HEK293 (cell line): ENCODE data around the gene MED13L.

ENCODE experiments used
- CTCF ChIA-PET: fragments of 350-600 bp; formaldehyde crosslinking; extraction: SDS; loops from one replicate; lab custom pipeline; 2021; ENCODE audit warnings: antibody characterized with exemption; lab: Yijun Ruan, JAX
- POLR2A ChIA-PET: fragments of 300-600 bp; formaldehyde crosslinking; extraction: SDS; loops from one replicate; lab custom pipeline; 2020; ENCODE audit warnings: antibody characterized with exemption, inconsistent platforms; lab: Yijun Ruan, JAX
- H3K27ac ChIP-seq: fragments of 200-500 bp; sonication (Bioruptor generic); 2 replicates; pipeline ENCODE4 v1.5.1; 2014; ENCODE audit warnings: low read depth, low read length, control low read depth, inconsistent platforms; ENCODE audit errors: extremely low read depth
- H3K36me3 ChIP-seq, 2 experiments: fragments of 200-500 bp in 1 of 2; sonication (Bioruptor generic) in 1 of 2; 1 replicate in 1 of 2; 2 replicates in 1 of 2; pipeline ENCODE4 v1.5.1; 2014 to 2017; ENCODE audit warnings: inconsistent platforms in 2 of 2, low read length in 2 of 2; ENCODE audit not compliant: control insufficient read depth in 2 of 2, insufficient read depth in 1 of 2
- H3K4me1 ChIP-seq: fragments of 200-500 bp; sonication (Bioruptor generic); 2 replicates; pipeline ENCODE4 v1.5.1; 2014; ENCODE audit warnings: mild to moderate bottlenecking, low read length, inconsistent platforms; ENCODE audit not compliant: control insufficient read depth, insufficient read depth
- H3K4me3 ChIP-seq: 2 replicates; pipeline ENCODE4 v1.5.1; 2011; ENCODE audit warnings: low read depth, mild to moderate bottlenecking, control low read depth, low read length, moderate library complexity
- H3K9me3 ChIP-seq: fragments of 200-500 bp; sonication (Bioruptor generic); 2 replicates; pipeline ENCODE4 v1.5.1; 2014; ENCODE audit warnings: low read depth, low read length, inconsistent platforms; ENCODE audit not compliant: control insufficient read depth, insufficient read depth
- HIC1 ChIP-seq: fragments of 450-650 bp; formaldehyde crosslinking; IDR thresholded peaks from 2 replicates; pipeline ENCODE4 v1.5.1; 2016; ENCODE audit warnings: missing biosample characterization, missing genetic modification characterization
- HOXC10 ChIP-seq: sonication (generic); formaldehyde crosslinking; IDR thresholded peaks from 2 replicates; pipeline ENCODE4 v1.8.1; 2023; ENCODE audit warnings: mild to moderate bottlenecking, missing genetic modification reagents
- KLF1 ChIP-seq: fragments of 450-650 bp; formaldehyde crosslinking; IDR thresholded peaks from 2 replicates; pipeline ENCODE4 v1.5.1; 2016; ENCODE audit warnings: missing biosample characterization, missing genetic modification characterization
- MZF1 ChIP-seq: fragments of 450-650 bp; formaldehyde crosslinking; IDR thresholded peaks from 2 replicates; pipeline ENCODE4 v1.5.1; 2017; ENCODE audit warnings: missing biosample characterization, missing genetic modification characterization, borderline replicate concordance
- SP3 ChIP-seq: fragments of 450-650 bp; formaldehyde crosslinking; IDR thresholded peaks from 2 replicates; pipeline ENCODE4 v1.5.1; 2016; ENCODE audit warnings: missing biosample characterization, missing genetic modification characterization
- TRIM28 ChIP-seq: IDR thresholded peaks from 2 replicates; pipeline ENCODE4 v1.6.1; 2011; ENCODE audit warnings: low read length, control low read depth, borderline replicate concordance
- ZNF133 ChIP-seq: fragments of 450-650 bp; formaldehyde crosslinking; IDR thresholded peaks from 2 replicates; pipeline ENCODE4 v1.5.1; 2016; ENCODE audit warnings: missing biosample characterization, missing genetic modification characterization
- ZNF138 ChIP-seq: fragments of 450-650 bp; formaldehyde crosslinking; IDR thresholded peaks from 2 replicates; pipeline ENCODE4 v1.5.1; 2016; ENCODE audit warnings: missing biosample characterization, missing genetic modification characterization, borderline replicate concordance
- ZNF223 ChIP-seq: fragments of 450-650 bp; formaldehyde crosslinking; IDR thresholded peaks from 2 replicates; pipeline ENCODE4 v1.5.1; 2016; ENCODE audit warnings: missing biosample characterization, missing genetic modification characterization
- ZNF239 ChIP-seq: fragments of 450-650 bp; formaldehyde crosslinking; IDR thresholded peaks from 2 replicates; pipeline ENCODE4 v1.5.1; 2016; ENCODE audit warnings: missing biosample characterization, missing genetic modification characterization
- ZNF280D ChIP-seq: fragments of 450-650 bp; formaldehyde crosslinking; IDR thresholded peaks from 2 replicates; pipeline ENCODE4 v1.5.1; 2016; ENCODE audit warnings: missing biosample characterization, missing genetic modification characterization
- ZNF366 ChIP-seq: fragments of 450-650 bp; formaldehyde crosslinking; conservative IDR thresholded peaks from 2 replicates; pipeline ENCODE4 v1.5.1; 2016; ENCODE audit warnings: missing biosample characterization, missing genetic modification characterization
- ZNF530 ChIP-seq: fragments of 450-650 bp; formaldehyde crosslinking; IDR thresholded peaks from 2 replicates; pipeline ENCODE4 v1.5.1; 2016; ENCODE audit warnings: low read depth, missing biosample characterization, missing genetic modification characterization
- ZNF560 ChIP-seq: fragments of 450-650 bp; formaldehyde crosslinking; IDR thresholded peaks from 2 replicates; pipeline ENCODE4 v1.5.1; 2017; ENCODE audit warnings: missing biosample characterization, missing genetic modification characterization, borderline replicate concordance
- ZNF626 ChIP-seq: fragments of 450-650 bp; sonication (Bioruptor Pico); formaldehyde crosslinking; IDR thresholded peaks from 2 replicates; pipeline ENCODE4 v1.5.1; 2018; ENCODE audit warnings: missing biosample characterization, missing genetic modification characterization, inconsistent platforms
- ZNF776 ChIP-seq: fragments of 450-650 bp; formaldehyde crosslinking; IDR thresholded peaks from 2 replicates; pipeline ENCODE4 v1.5.0; 2017; ENCODE audit warnings: missing biosample characterization, missing genetic modification characterization, borderline replicate concordance
- ZNF830 ChIP-seq: fragments of 450-650 bp; IDR thresholded peaks from 2 replicates; pipeline ENCODE4 v1.5.0; 2018; ENCODE audit warnings: missing biosample characterization, missing genetic modification characterization, low read depth, mild to moderate bottlenecking, moderate library complexity
- TF ChIP-seq, protein P1 (sequence below): fragments of 450-650 bp; formaldehyde crosslinking; IDR thresholded peaks from 2 replicates; pipeline ENCODE4 v1.5.1; 2016; ENCODE audit warnings: missing biosample characterization, missing genetic modification characterization
- TF ChIP-seq, protein P2 (sequence below): fragments of 450-650 bp; formaldehyde crosslinking; IDR thresholded peaks from 2 replicates; pipeline ENCODE4 v1.5.1; 2017; ENCODE audit warnings: missing biosample characterization, missing genetic modification characterization
- TF ChIP-seq, protein P3 (sequence below): fragments of 450-650 bp; formaldehyde crosslinking; IDR thresholded peaks from 2 replicates; pipeline ENCODE4 v1.5.1; 2016; ENCODE audit warnings: missing biosample characterization, missing genetic modification characterization

MED13L gene

GRCh38 chr12:116012757-116013156 lies 264.7 kb downstream of the MED13L start:
- POLR2A ChIA-PET = no interaction called here
- Histone ChIP-seq H3K4me3 (no peak overlapping the region), H3K9me3 (no peaks in the 10 kb centered on the region), H3K27ac (no peak overlapping the region), H3K36me3 (peaks cover 4 to 71% of the 10 kb centered on the region in 2 experiments), H3K4me1 (no peaks in the 10 kb centered on the region)
- TF ChIP-seq, protein P1, sequence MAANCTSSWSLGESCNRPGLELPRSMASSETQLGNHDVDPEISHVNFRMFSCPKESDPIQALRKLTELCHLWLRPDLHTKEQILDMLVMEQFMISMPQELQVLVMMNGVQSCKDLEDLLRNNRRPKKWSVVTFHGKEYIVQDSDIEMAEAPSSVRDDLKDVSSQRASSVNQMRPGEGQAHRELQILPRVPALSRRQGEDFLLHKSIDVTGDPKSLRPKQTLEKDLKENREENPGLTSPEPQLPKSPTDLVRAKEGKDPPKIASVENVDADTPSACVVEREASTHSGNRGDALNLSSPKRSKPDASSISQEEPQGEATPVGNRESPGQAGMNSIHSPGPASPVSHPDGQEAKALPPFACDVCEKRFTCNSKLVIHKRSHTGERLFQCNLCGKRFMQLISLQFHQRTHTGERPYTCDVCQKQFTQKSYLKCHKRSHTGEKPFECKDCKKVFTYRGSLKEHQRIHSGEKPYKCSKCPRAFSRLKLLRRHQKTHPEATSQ (tag by site-specific recombination) = no peak
- TF ChIP-seq, protein P2, sequence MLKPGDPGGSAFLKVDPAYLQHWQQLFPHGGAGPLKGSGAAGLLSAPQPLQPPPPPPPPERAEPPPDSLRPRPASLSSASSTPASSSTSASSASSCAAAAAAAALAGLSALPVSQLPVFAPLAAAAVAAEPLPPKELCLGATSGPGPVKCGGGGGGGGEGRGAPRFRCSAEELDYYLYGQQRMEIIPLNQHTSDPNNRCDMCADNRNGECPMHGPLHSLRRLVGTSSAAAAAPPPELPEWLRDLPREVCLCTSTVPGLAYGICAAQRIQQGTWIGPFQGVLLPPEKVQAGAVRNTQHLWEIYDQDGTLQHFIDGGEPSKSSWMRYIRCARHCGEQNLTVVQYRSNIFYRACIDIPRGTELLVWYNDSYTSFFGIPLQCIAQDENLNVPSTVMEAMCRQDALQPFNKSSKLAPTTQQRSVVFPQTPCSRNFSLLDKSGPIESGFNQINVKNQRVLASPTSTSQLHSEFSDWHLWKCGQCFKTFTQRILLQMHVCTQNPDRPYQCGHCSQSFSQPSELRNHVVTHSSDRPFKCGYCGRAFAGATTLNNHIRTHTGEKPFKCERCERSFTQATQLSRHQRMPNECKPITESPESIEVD (tag by site-specific recombination) = no peak
- TF ChIP-seq MZF1 (no peak), ZNF366 (tag by site-specific recombination) (no peak), KLF1 (tag by site-specific recombination) (no peak), ZNF133 (tag by site-specific recombination) (no peak), ZNF530 (tag by site-specific recombination) (no peak), ZNF138 (tag by site-specific recombination) (no peak), ZNF776 (tag by site-specific recombination) (no peak), ZNF280D (no peak), HIC1 (no peak), SP3 (tag by site-specific recombination) (no peak), ZNF223 (tag by site-specific recombination) (no peak), ZNF560 (no peak), ZNF239 (no peak), HOXC10 (CRISPR knock-in tag) (no peak), ZNF830 (tag by site-specific recombination) (no peak), ZNF626 (tag by site-specific recombination) (no peak), TRIM28 (no peak)
- TF ChIP-seq, protein P3, sequence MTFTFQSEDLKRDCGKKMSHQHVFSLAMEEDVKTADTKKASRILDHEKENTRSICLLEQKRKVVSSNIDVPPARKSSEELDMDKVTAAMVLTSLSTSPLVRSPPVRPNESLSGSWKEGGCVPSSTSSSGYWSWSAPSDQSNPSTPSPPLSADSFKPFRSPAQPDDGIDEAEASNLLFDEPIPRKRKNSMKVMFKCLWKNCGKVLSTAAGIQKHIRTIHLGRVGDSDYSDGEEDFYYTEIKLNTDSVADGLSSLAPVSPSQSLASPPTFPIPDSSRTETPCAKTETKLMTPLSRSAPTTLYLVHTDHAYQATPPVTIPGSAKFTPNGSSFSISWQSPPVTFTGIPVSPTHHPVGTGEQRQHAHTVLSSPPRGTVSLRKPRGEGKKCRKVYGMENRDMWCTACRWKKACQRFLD (tag by site-specific recombination) = no peak
- CTCF ChIA-PET = interaction anchor here (1.0 kb wide), 1 partner anchor 14 kb away, joined by 6 read pairs; no protein-coding TSS in a partner anchor
